Measurements from ENCODE around the gene HCN2. TPM values are rescaled to one million over a fixed set of nuclear protein-coding genes. Genes with fewer than 3 reads are reported as not detected.

HCN2 gene
- total RNA-seq, 1 donor from 2014 or later = 0.52 TPM

DNA sequence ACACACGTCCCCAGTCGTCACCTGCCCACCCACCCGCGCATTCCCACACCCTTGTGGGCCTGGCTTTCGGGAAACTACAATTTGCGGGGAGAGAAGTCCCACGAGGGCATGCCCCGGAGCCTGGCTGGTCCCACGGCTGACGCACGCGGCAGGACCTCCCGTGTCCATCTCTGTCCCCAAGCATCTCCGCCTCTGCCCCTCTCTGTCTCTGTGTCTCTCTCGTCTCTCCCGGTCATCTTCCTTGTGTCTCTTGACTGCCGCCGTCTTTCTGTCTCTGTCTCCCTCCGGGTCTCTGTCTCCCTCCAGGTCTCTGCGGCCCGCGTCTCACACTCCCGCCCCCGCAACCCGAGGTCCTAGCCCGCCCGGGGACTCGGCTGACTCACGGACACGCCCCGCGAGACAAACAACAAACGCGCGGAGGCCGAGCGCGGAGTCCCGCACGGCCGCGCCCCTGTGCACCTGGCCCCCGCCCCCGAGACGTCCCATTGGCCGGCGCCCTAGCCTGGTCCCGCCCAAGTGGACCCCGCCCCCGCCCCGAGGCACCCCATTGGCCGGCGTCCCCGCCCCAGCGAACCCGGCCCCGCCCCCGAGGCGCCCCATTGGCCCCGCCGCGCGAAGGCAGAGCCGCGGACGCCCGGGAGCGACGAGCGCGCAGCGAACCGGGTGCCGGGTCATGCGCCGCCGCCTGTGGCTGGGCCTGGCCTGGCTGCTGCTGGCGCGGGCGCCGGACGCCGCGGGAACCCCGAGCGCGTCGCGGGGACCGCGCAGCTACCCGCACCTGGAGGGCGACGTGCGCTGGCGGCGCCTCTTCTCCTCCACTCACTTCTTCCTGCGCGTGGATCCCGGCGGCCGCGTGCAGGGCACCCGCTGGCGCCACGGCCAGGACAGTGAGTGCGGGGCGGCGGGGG is 49.8 kb downstream of the HCN2 start, which contains the start of gene FGF22:
Gene FGF22 (plus strand): TSS at position 627 of the 908 bp plus-strand sequence. CDS start 47 bp downstream, at position 674.
- DNase-seq (ENCODE audit: low spot score) = peak; percentile 86
- Mint-ChIP-seq H3K36me3 (ENCODE audit: low read depth) (no peaks in the 10 kb centered on the region), H3K4me1 (ENCODE audit: low read depth) (peaks cover 4% of the 10 kb centered on the region), H3K9me3 (no peaks in the 10 kb centered on the region), H3K27ac (no peak within 1 kb of the TSS), H3K27me3 (ENCODE audit: low read depth) (no peaks in the 10 kb centered on the region), H3K4me3 (ENCODE audit: low read depth) (peak within 1 kb of the TSS; percentile 74)
- intact Hi-C loops (cut with micrococcal nuclease) = loop anchor here (10.0 kb wide), 1 partner anchor 105 kb away; the partner anchor contains the start of gene CDC34

DNA sequence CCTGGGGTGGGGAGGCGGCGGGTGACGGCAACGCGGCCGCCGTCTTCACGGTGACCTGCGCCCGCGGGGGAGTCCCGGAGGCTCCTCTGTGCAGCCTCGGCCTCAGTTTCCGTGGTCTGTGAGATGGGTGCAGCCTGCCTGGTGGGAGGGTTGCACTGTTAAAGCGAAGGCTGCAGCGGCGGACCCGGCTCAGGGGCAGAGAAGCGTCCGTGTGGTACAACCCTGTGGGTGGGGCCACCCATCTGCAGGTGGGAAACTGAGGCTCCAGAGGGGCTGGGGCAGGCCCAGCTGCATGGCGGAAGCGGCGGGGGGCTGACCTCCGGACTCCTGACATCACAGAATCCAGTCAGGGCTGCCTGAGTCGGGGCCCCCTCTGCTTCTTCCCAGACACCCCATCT is 50.5 kb downstream of the HCN2 start:
- intact Hi-C loops (cut with micrococcal nuclease) = no loop called here
- Mint-ChIP-seq H3K27ac (no peak overlapping the region), H3K36me3 (ENCODE audit: low read depth) (peaks cover 4% of the 10 kb centered on the region), H3K9me3 (no peaks in the 10 kb centered on the region), H3K4me3 (ENCODE audit: low read depth) (no peak overlapping the region), H3K4me1 (ENCODE audit: low read depth) (peaks cover 4% of the 10 kb centered on the region), H3K27me3 (ENCODE audit: low read depth) (no peaks in the 10 kb centered on the region)
- no peak for DNase-seq (ENCODE audit: low spot score)

DNA sequence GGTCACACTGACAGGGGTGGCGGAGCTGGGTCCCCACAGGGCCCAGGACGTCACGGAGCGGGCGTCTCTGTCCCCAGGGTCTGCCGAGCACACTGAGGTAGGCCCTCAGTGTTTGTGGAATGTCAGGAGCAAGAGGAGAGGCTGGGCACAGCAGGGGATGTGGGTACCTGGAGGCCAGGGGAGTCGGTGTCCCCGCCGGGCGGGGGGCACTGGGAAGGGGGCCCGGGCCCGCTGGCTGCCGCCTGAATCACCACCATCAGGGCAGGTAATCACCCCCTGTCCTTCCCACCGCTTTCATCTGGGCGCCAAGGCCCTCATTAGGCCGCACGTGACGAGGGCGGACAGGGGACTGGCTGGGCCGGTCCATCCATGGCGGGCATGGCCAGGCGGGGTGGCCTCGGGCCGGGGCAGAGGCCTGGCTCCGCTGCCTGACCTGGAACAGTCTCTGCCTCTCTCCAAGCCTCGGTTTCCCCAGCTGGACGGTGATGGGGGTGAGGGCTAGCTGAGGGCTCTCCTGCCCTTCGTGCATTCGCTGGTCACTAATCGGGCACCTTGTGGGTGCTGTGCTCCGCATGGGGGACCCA is 51.0 kb downstream of the HCN2 start:
- Mint-ChIP-seq H3K27me3 (ENCODE audit: low read depth) (no peaks in the 10 kb centered on the region), H3K4me1 (ENCODE audit: low read depth) (peaks cover 4% of the 10 kb centered on the region), H3K27ac (no peak overlapping the region), H3K9me3 (no peaks in the 10 kb centered on the region), H3K36me3 (ENCODE audit: low read depth) (peaks cover 4% of the 10 kb centered on the region), H3K4me3 (ENCODE audit: low read depth) (no peak overlapping the region)
- no peak for DNase-seq (ENCODE audit: low spot score)
- intact Hi-C loops (cut with micrococcal nuclease) = no loop called here

DNA sequence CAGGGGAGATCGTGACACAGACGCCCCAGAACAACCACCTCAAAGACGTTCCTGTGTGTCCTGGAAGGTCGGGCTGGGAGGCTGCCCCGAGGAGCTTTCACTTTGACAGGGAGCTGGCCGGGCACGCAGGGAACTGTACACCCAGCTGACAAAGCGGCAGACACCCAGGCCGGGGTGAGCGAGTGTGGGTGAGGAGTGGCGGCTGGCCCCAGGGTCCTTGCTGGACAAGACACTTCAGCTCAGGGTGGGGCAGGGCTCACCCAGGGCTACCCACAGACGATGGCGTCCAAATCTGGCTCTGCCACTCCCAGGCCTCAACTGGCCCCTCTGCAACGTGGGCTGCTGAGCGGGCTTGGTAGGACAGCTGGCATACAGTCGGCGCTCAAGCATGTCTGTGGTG is 52.0 kb downstream of the HCN2 start:
- Mint-ChIP-seq H3K36me3 (ENCODE audit: low read depth) (peaks cover 10% of the 10 kb centered on the region), H3K27me3 (ENCODE audit: low read depth) (no peaks in the 10 kb centered on the region), H3K27ac (no peak overlapping the region), H3K4me3 (ENCODE audit: low read depth) (no peak overlapping the region), H3K9me3 (no peaks in the 10 kb centered on the region), H3K4me1 (ENCODE audit: low read depth) (peaks cover 4% of the 10 kb centered on the region)
- no peak for DNase-seq (ENCODE audit: low spot score)
- intact Hi-C loops (cut with micrococcal nuclease) = no loop called here

DNA sequence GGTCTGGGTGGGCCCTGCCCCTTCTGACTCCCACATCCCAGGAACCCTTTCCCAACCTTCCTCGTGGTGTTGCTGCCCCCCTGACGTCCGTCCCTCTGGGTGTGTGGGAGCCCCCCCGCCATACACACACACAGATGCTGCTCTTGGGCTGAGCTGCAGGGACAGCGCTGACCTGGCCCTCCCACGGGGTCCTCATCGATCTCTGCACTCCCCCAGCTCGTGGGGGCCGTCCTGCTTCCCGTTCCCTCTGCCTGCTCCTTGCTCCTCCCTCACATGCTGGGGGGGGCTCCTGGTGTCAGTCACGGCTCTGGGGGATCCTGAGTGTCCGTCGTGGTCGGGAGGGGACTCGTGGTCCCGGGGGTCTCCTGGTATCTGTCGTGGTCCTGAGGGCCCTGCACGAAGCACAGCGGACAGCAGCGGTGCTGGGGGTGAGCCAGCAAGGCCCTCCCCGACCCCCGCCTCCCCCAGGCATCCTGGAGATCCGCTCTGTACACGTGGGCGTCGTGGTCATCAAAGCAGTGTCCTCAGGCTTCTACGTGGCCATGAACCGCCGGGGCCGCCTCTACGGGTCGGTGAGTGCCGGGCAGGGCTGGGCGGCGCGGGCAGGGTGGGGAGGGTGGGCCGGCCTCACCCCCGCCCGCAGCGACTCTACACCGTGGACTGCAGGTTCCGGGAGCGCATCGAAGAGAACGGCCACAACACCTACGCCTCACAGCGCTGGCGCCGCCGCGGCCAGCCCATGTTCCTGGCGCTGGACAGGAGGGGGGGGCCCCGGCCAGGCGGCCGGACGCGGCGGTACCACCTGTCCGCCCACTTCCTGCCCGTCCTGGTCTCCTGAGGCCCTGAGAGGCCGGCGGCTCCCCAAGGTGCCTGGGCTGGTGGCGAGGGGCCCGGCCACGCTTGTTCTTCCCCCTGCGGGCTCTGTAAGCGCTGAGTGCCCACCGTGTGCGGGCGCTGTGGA is 53.4 kb downstream of the HCN2 start:
- no peak overlapping the region for H3K4me3 Mint-ChIP-seq (ENCODE audit: low read depth)
- H3K27me3 Mint-ChIP-seq (ENCODE audit: low read depth) = no peaks in the 10 kb centered on the region
- no peak overlapping the region for H3K27ac Mint-ChIP-seq

DNA sequence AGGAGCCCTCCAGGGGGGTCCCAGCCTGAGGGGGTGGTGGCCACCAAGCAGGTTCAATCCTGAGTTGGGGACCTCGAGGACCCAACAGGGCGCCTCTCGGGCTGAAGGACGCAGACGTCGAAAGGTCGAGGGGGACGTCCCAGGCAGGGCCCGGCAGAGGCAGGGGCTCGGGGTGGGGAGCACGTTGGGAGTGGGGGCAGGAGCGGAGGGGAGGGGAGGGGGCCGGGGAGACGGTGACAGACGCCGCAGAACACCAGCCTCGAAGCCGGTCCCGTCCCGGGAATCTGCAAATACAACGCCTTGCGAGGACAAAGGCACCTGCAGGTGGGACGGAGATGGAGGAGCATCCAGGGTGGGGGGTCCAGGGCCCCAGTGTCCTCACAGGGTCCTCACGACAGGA is 54.1 kb downstream of the HCN2 start:
- no peak overlapping the region for H3K27ac Mint-ChIP-seq
- no peaks in the 10 kb centered on the region for H3K27me3 Mint-ChIP-seq (ENCODE audit: low read depth)
- DNase-seq (ENCODE audit: low spot score) = no peak
- H3K36me3 Mint-ChIP-seq (ENCODE audit: low read depth) = peaks cover 13% of the 10 kb centered on the region
- H3K4me1 Mint-ChIP-seq (ENCODE audit: low read depth) = peaks cover 4% of the 10 kb centered on the region
- intact Hi-C loops (cut with micrococcal nuclease) = no loop called here
- no peak overlapping the region for H3K4me3 Mint-ChIP-seq (ENCODE audit: low read depth)
- no peaks in the 10 kb centered on the region for H3K9me3 Mint-ChIP-seq

More for the DNA sequence above, 53.4 kb downstream of the HCN2 start:
- DNase-seq (ENCODE audit: low spot score) = no peak
- intact Hi-C loops (cut with micrococcal nuclease) = no loop called here
- peaks cover 10% of the 10 kb centered on the region for H3K36me3 Mint-ChIP-seq (ENCODE audit: low read depth)
- no peaks in the 10 kb centered on the region for H3K9me3 Mint-ChIP-seq
- peaks cover 4% of the 10 kb centered on the region for H3K4me1 Mint-ChIP-seq (ENCODE audit: low read depth)

DNA sequence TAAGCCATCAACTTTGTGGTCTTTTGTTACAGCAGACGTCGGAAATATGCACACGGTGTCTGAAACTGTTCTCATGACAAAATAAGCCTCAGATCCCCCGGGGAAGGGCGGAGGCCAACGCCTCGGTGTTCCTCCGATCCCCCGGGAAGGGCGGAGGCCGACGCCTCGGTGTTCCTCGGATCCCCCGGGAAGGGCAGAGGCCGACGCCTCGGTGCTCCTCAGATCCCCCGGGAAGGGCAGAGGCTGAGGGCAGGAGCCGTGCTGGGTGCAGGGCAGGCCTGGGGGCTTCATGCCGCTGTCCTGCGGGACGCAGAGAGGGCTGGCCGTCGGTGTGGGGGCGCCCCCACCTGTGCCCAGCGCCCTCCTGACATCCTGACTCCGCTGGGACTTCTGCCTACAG is 54.7 kb downstream of the HCN2 start:
- H3K27me3 Mint-ChIP-seq (ENCODE audit: low read depth) = no peaks in the 10 kb centered on the region
- H3K36me3 Mint-ChIP-seq (ENCODE audit: low read depth) = peaks cover 17% of the 10 kb centered on the region
- no peaks in the 10 kb centered on the region for H3K9me3 Mint-ChIP-seq
- no peak for DNase-seq (ENCODE audit: low spot score)
- H3K4me3 Mint-ChIP-seq (ENCODE audit: low read depth) = no peak overlapping the region
- intact Hi-C loops (cut with micrococcal nuclease) = no loop called here
- no peak overlapping the region for H3K27ac Mint-ChIP-seq
- H3K4me1 Mint-ChIP-seq (ENCODE audit: low read depth) = peaks cover under 1% of the 10 kb centered on the region

DNA sequence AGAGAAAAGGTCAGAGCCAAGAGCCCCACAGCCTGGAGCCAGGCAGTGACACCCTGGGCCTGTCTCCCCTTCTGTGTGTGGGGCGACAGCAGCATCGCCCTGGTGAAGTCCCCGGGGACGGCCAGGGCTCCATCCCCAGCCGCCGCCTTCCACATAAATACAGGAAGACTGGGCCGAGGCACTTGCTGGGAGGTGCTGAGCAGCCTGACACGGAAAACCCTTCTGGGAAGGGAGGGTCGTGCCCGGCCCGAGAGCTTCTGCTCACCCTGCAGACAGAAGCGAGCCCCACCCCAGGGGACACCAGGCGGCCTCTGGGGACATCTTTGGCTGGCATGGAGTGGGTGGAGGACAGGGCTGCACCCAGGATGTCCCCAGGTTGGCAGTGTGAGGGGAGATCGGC is 55.1 kb downstream of the HCN2 start:
- Mint-ChIP-seq H3K27me3 (ENCODE audit: low read depth) (no peaks in the 10 kb centered on the region), H3K9me3 (no peaks in the 10 kb centered on the region), H3K27ac (no peak overlapping the region), H3K36me3 (ENCODE audit: low read depth) (peaks cover 19% of the 10 kb centered on the region), H3K4me3 (ENCODE audit: low read depth) (no peak overlapping the region), H3K4me1 (ENCODE audit: low read depth) (no peaks in the 10 kb centered on the region)
- intact Hi-C loops (cut with micrococcal nuclease) = no loop called here
- no peak for DNase-seq (ENCODE audit: low spot score)

DNA sequence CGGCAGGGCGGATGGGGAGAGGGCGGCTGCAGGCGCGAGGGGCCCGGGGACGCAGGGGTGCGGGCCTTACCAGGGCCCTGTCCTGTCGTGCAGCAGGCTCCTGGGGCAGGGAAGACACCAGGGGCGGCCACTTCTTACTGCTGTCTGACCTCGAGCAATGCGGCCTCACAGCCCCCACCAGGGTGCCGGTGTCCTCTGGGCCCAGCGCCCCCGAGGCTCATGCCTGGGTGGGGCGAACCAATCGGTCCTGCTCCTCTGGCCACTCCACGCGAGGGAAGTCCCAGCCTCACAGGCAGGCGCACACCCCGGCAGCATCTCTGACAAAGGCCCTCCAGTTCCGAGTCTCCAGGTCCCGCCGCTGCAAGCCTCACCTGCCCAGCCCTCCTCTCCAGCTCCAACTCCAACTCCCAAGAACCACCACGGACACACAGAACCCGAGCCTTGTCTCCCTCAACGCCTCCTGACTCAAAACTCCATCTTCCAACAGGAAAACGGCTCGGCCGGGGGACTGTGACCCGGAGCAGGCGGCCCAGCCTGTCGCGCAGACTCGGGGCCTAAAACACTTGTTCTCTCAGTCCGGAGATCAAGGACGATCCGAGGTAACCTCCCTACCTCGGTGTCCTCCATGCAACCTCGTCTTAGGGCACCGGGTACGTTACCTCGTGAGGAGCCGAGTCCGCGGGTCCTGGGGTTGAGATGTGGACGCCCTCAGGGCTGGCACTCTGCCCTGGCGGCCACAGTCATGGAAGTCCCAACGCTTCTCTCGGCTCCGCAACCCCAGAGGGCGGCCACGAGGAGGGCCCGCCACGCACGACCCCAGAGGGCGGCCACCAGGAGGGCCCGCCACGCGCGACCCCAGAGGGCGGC is 56.5 kb downstream of the HCN2 start:
- no peak for DNase-seq (ENCODE audit: low spot score)
- no peaks in the 10 kb centered on the region for H3K4me1 Mint-ChIP-seq (ENCODE audit: low read depth)
- H3K27ac Mint-ChIP-seq = no peak overlapping the region
- H3K27me3 Mint-ChIP-seq (ENCODE audit: low read depth) = no peaks in the 10 kb centered on the region
- intact Hi-C loops (cut with micrococcal nuclease) = no loop called here
- no peak overlapping the region for H3K4me3 Mint-ChIP-seq (ENCODE audit: low read depth)
- H3K9me3 Mint-ChIP-seq = no peaks in the 10 kb centered on the region
- peaks cover 24% of the 10 kb centered on the region for H3K36me3 Mint-ChIP-seq (ENCODE audit: low read depth)

DNA sequence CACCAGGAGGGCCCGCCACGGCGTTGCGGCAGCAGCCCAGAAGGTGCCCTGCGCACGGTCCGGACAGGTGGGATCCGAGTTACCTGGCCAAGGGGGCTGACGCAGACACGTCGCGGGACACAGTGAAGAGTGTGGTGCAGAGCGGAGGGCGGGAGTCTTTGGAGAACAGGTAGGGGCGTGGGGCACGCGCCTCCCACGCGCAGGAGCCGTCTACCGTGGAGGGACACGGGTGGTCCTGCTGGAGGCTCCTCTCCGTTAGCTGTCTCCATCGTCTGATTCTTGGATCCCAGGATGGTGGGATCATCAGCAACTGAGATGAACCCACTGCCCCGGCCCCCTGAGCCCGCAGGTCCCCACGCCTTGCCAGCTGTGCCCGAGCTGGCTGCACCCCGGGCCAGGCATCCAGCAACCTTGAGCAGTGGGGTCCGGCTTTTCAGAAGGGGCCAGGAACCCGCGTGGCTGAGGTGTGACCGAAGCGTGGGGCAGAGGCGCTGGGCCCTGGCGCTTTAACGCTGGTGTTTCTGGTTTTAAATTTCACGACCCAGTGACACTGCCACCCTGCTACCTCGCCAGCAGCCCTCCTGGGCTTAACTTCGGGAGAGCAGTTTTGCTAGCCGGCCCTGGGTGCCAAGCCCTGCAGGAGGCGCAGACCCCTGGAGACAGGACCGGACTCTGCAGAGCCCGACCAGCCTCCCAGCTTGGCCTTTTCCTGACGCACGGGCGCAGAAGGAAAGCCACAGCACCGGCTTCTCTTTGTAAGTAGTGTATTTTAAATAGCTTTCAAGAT is 57.3 kb downstream of the HCN2 start:
- Mint-ChIP-seq H3K4me1 (ENCODE audit: low read depth) (no peaks in the 10 kb centered on the region), H3K4me3 (ENCODE audit: low read depth) (no peak overlapping the region), H3K27me3 (ENCODE audit: low read depth) (no peaks in the 10 kb centered on the region), H3K36me3 (ENCODE audit: low read depth) (peaks cover 24% of the 10 kb centered on the region), H3K9me3 (no peaks in the 10 kb centered on the region), H3K27ac (no peak overlapping the region)
- intact Hi-C loops (cut with micrococcal nuclease) = no loop called here
- no peak for DNase-seq (ENCODE audit: low spot score)

DNA sequence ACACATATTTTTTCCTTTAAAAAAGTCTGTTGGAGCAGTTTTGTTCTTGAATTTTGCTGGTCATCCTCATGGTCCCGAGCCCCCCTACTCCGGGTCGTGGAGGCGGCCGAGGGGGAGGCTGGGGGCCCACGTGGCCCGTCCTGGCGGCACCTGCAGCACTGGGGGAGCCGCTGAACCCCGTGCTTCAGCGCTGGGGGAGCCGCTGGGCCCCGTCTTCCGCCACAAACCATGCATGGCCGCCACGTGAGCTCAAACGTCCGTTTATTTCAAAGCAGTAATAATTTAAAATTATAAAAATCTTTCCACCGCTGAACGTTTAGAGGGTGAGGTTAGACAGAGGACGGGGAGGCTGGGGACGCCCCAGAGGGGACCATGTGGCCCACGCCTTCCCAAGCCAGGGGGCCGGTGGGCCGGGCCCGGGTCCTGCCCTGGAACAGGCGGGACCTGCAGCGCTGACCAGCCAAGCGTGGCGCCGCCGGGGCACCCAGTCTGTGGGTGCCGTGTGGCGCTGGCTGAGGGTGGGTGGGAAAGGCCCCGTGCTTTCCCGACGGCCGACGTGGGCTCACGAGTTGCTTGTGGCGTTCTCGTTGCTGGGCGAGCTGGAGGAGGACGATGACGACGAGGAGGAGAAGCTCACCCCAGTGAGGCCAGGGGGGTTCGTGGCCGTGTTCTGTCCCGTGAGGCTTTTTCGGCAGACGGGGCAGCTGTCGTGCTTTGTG is 58.0 kb downstream of the HCN2 start:
- Mint-ChIP-seq H3K9me3 (no peaks in the 10 kb centered on the region), H3K27me3 (ENCODE audit: low read depth) (no peaks in the 10 kb centered on the region), H3K4me3 (ENCODE audit: low read depth) (no peak overlapping the region), H3K36me3 (ENCODE audit: low read depth) (peaks cover 24% of the 10 kb centered on the region), H3K27ac (no peak overlapping the region), H3K4me1 (ENCODE audit: low read depth) (no peaks in the 10 kb centered on the region)
- intact Hi-C loops (cut with micrococcal nuclease) = no loop called here
- no peak for DNase-seq (ENCODE audit: low spot score)
